ENCODE results near the gene KPNA5. TPM values are rescaled to one million over a fixed set of nuclear protein-coding genes. Genes with fewer than 3 reads are reported as not detected.

KPNA5 gene
- total RNA-seq, 1 donor from 2014 or later: 6.9 TPM

DNA sequence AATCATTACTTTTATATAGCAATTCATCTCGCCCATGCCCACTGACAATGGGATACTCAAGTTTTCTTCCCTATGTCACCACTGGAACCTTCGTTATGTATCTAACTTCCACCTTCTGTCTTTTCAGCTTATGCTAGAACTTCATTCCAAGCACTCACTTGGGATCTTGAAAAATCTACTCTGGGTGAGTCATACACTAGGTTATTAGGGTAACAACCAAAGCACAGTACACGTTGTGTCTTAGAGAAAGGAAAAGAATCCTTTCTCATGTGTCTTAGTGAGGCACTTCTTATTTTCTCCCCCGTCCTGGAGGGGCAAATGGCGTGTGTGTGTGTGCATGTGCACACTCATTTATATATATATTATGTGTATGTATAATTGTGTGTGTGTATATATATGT, 102.8 kb downstream of the KPNA5 start:
- no peak for DNase-seq (ENCODE audit: low read depth in 2 of 2)

Other genes starting within 250 kb of the KPNA5 start
- 0.90 and 1.0 TPM in 2 replicates for gene CALHM6, start 219.8 kb upstream of the KPNA5 start, total RNA-seq
- 0.64 and 1.4 TPM in 2 replicates for gene CALHM5, start 169.6 kb upstream of the KPNA5 start, total RNA-seq
- under 0.01 and 0.25 TPM in 2 replicates for gene TRAPPC3L, start 135.5 kb upstream of the KPNA5 start, total RNA-seq
- gene CALHM4, start 127.5 kb upstream of the KPNA5 start, total RNA-seq: 0.13 TPM in 1 of 2 replicates, not detected in the other
- gene RWDD1, start 109.7 kb upstream of the KPNA5 start, total RNA-seq: 17.1 and 17.2 TPM in 2 replicates
- gene RSPH4A, start 64.7 kb upstream of the KPNA5 start, total RNA-seq: 0.51 and 0.89 TPM in 2 replicates
- gene ZUP1, start 12.4 kb upstream of the KPNA5 start, total RNA-seq: 16.2 and 22.8 TPM in 2 replicates
- 6.2 and 11.1 TPM in 2 replicates for gene FAM162B, start 84.5 kb downstream of the KPNA5 start, total RNA-seq
- gene GPRC6A, start 147.9 kb downstream of the KPNA5 start, total RNA-seq: not detected in 2 replicates
- not detected in 2 replicates for gene RFX6, start 196.0 kb downstream of the KPNA5 start, total RNA-seq

All from dermis microvascular lymphatic vessel endothelial cell (primary cell).